ENCODE data around the gene CCDC43. TPM values are rescaled to one million over a fixed set of nuclear protein-coding genes. Genes with fewer than 3 reads are reported as not detected.

The CCDC43 gene
- total and polyA plus RNA-seq, 5 donors, result 19.0 to 25.9 (median 23.8) TPM

Other genes with a start within 250 kb of the CCDC43 start
- gene GPATCH8, start 186.4 kb downstream of the CCDC43 start, total RNA-seq, result 10 to 100 TPM; 32.4 to 35.9 (median 33.9) TPM
- gene GPATCH8, start 186.4 kb downstream of the CCDC43 start, polyA plus RNA-seq, result 21.3 TPM
- gene FZD2, start 132.3 kb downstream of the CCDC43 start, total RNA-seq, result 10 to 100 TPM in 1 of 4 donors, 1 to 10 TPM in 3; 4.7 to 12.3 (median 7.9) TPM
- gene FZD2, start 132.3 kb downstream of the CCDC43 start, polyA plus RNA-seq, result 2.4 TPM
- under 1 TPM in 2 of 4 donors, not detected in 2; 0.11 to 0.12 TPM for gene MEIOC, start 33.3 kb downstream of the CCDC43 start, total RNA-seq
- 0.02 TPM for gene MEIOC, start 33.3 kb downstream of the CCDC43 start, polyA plus RNA-seq
- gene DBF4B, start 18.9 kb upstream of the CCDC43 start, total RNA-seq, result 1 to 10 TPM; 5.1 to 6.0 (median 5.9) TPM
- gene DBF4B, start 18.9 kb upstream of the CCDC43 start, polyA plus RNA-seq, result 5.6 TPM
- gene ADAM11, start 69.2 kb upstream of the CCDC43 start, total RNA-seq, result 10 to 100 TPM in 3 of 4 donors, 1 to 10 TPM in 1; 9.5 to 43.3 (median 34.0) TPM
- gene ADAM11, start 69.2 kb upstream of the CCDC43 start, polyA plus RNA-seq, result 21.5 TPM
- 10 to 100 TPM; 35.2 to 64.0 (median 48.5) TPM for gene GJC1, start 140.5 kb upstream of the CCDC43 start, total RNA-seq
- 20.8 TPM for gene GJC1, start 140.5 kb upstream of the CCDC43 start, polyA plus RNA-seq
- 1 to 10 TPM; 1.6 to 5.5 (median 3.6) TPM for gene HIGD1B, start 158.1 kb upstream of the CCDC43 start, total RNA-seq
- 10.3 TPM for gene HIGD1B, start 158.1 kb upstream of the CCDC43 start, polyA plus RNA-seq
- gene EFTUD2, start 209.7 kb upstream of the CCDC43 start, total RNA-seq, result 10 to 100 TPM; 54.8 to 73.0 (median 59.5) TPM
- gene EFTUD2, start 209.7 kb upstream of the CCDC43 start, polyA plus RNA-seq, result 27.7 TPM
- gene GFAP, start 225.7 kb upstream of the CCDC43 start, total RNA-seq, result 1 to 10 TPM; 4.6 to 8.3 (median 4.8) TPM
- 7.8 TPM for gene GFAP, start 225.7 kb upstream of the CCDC43 start, polyA plus RNA-seq

Data from right cardiac atrium (tissue), 5 donors.